GM11168 (cell line): ENCODE measurements around the gene GTSE1.

ENCODE experiments used
- in situ Hi-C: fragments of 300-500 bp; cut with MboI; formaldehyde crosslinking; loops from one replicate; pipeline ENCODE4 v1.12.0; 2022; ENCODE audit warnings: low sequenced_read_pairs; ENCODE audit not compliant: unreplicated experiment

GTSE1 gene

DNA sequence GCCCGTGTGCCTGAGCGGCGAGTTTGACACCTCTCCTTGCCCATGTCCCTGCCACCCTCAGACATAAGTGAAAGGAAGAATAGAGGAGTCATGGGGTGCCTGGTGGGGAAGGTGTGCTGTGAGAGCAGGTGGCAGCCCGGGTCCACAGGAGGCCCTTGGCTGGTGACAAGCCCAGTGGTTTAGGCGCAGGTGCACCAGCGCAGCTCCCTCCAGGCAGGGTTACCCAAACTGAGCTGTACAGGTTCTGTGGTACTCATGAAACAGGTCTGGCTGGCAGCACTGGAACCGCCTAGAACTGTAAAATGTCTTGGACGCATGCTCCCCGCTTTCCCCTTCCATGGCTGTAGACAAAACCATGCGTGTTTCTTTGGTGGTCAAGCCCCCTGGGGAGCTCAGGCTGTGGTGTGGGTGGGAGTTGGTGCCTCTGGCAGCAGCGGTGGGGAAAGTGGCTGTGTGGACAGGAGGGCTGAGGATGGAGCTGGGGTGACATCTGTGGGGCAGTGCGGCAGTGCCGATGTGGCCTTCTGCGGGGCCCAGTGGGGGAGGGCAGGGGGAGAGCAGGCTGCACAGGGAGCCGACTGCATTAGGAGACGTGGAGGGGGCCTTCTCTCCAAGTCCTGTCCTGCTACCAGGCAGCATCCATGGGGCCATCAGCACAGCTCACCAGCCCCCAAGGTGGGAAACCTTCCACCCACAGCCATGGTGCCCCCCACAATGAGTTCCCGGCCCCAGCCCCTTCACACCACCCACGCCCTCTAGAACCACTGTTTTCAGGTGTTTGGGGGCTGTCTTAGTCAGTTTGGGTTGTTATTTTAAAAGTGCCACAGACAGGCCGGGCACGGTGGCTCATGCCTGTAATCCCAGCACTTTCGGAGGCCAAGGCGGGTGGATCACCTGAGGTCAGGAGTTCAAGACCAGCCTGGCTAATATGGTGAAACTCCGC lies 5.6 kb upstream of the GTSE1 start:
- in situ Hi-C loops: no loop called here

GRCh38 chr22:46292173-46292572 lies 4.5 kb upstream of the GTSE1 start:
- in situ Hi-C loops: no loop called here

DNA sequence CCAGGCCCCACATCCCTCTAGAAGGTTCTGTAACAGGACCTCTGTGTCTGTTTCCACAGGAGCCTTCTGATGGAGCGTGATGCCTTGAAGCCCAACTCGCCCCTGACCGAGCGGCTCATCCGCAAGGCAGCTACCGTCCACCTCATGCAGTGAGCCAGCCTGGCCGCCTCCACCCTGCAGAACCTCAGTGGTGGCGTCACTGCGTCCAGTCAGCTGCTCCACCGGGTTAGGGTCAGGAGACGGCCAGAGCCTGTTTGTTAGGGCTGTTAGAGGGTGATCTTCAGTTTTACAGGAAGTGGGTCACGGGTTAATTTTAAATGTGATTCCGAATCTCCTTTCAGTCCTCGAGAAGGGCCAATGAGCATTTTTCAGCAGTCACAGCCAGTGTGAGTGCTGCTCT lies 3.9 kb upstream of the GTSE1 start:
- in situ Hi-C loops: no loop called here

- in situ Hi-C loops: no loop called here
These were observed 3.0 kb upstream of the GTSE1 start for GRCh38 chr22:46293577-46294260.

- in situ Hi-C loops: loop anchor here (5.0 kb wide), 1 partner anchor 162 kb away; no protein-coding TSS in a partner anchor
These were observed 1.9 kb upstream of the GTSE1 start for GRCh38 chr22:46294784-46295183.

DNA sequence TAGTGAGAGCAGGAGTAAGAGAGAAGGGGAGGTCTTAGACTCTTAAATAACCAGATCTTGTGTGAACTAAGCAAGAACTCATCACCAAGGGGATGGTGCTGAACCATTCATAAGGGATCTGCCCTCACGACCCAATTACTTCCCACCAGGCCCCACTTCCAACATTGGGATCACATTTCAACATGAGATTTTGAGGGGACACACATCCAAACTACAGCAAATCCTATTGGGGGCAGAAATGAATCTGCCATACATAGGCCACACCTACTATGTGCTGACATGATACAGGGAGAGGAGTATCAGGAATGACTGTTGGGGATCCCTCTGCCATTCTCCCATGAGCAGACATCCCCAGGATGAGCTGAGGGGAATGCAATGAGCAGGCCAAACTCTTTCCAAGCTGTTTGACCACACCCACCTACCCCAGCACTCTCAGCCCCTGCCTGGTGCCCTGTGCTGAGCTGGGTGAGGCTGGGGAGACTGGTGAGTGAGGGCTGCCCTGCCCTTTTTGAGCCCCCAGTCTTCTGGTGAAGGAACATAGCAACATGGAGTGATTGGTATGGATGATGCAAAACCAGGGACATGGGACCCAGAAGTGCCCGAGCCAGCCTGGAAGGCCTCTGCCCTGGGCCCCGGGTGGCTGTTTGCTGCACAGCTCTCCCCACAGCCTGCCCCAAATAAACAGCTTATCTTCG lies 1.2 kb upstream of the GTSE1 start:
- in situ Hi-C loops: loop anchor here (5.0 kb wide), 1 partner anchor 163 kb away; no protein-coding TSS in a partner anchor

GRCh38 chr22:46297151-46297812 lies 612 bp downstream of the GTSE1 start:
- in situ Hi-C loops: loop anchor here (5.0 kb wide), 1 partner anchor 165 kb away; no protein-coding TSS in a partner anchor

DNA sequence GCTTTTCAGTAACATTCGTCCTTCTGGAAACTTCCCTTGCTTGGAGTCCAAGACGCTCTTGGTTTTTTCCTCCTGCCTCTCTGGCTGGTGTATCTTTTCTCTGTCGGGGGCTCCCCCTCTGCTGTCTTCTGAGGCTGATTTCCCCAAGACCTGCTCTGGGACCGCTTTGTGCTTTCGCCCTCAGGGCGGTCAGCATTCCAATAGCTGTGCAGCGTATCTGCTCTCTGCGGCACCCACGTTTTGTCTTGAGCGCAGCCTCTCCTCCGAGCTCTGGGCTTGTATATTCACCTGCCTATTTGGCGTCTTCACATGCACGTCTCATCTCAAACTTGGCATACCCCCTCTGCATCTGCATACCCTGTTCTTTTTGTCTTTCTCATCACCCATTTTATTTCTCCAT lies 2.4 kb downstream of the GTSE1 start:
- in situ Hi-C loops: loop anchor here (5.0 kb wide), 1 partner anchor 167 kb away; no protein-coding TSS in a partner anchor

- in situ Hi-C loops: no loop called here
These were observed 3.8 kb downstream of the GTSE1 start for GRCh38 chr22:46300491-46300890.

- in situ Hi-C loops: no loop called here
These were observed 6.8 kb downstream of the GTSE1 start for GRCh38 chr22:46303347-46303965.

DNA sequence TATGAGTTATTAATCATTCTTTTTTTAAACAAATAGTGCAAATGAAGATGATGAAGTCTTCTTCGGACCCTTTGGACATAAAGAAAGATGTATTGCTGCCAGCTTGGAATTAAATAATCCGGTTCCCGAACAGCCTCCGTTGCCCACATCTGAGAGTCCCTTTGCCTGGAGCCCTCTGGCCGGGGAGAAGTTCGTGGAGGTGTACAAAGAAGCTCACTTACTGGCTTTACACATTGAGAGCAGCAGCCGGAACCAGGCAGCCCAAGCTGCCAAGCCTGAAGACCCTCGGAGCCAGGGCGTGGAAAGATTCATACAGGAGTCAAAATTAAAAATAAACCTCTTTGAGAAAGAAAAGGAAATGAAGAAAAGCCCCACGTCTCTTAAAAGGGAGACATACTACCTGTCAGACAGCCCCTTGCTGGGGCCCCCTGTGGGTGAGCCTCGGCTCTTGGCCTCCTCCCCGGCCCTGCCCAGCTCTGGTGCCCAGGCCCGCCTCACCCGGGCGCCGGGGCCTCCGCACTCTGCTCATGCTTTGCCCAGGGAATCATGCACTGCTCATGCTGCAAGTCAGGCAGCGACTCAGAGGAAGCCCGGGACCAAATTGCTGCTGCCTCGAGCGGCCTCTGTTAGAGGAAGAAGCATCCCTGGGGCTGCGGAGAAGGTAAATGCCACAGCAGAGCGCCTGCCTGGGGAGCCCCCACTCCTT lies 11.8 kb downstream of the GTSE1 start:
- in situ Hi-C loops: no loop called here

- in situ Hi-C loops: loop anchor here (10.0 kb wide), 1 partner anchor 305 kb away; no protein-coding TSS in a partner anchor
These were observed 12.9 kb downstream of the GTSE1 start for GRCh38 chr22:46309526-46310085.

GRCh38 chr22:46312056-46312455 lies 15.4 kb downstream of the GTSE1 start:
- in situ Hi-C loops: loop anchor here (10.0 kb wide), 1 partner anchor 307 kb away; no protein-coding TSS in a partner anchor

DNA sequence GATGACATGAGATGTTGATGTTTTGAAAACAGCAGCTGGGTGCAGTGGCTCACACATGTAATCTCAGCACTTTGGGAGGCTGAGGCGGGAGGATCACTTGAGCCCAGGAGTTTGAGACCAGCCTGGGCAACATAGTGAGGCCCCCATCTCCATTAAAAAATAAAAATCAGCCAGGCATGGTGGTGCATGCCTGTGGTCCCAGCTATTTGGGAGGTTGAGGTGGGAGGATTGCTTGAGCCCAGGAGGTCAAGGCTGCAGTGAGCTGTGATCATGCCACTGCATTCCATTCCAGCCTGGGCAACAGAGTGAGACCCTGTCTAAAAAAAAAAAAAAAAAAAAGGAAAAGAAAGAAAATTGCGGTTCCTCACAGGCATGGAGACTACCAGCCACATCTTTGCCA lies 16.2 kb downstream of the GTSE1 start:
- in situ Hi-C loops: loop anchor here (10.0 kb wide), 1 partner anchor 308 kb away; no protein-coding TSS in a partner anchor

- in situ Hi-C loops: loop anchor here (10.0 kb wide), 1 partner anchor 311 kb away; no protein-coding TSS in a partner anchor
These were observed 19.3 kb downstream of the GTSE1 start for GRCh38 chr22:46315976-46316375.

- in situ Hi-C loops: loop anchor here (10.0 kb wide), 1 partner anchor 313 kb away; no protein-coding TSS in a partner anchor
These were observed 21.0 kb downstream of the GTSE1 start for GRCh38 chr22:46317646-46318045.

DNA sequence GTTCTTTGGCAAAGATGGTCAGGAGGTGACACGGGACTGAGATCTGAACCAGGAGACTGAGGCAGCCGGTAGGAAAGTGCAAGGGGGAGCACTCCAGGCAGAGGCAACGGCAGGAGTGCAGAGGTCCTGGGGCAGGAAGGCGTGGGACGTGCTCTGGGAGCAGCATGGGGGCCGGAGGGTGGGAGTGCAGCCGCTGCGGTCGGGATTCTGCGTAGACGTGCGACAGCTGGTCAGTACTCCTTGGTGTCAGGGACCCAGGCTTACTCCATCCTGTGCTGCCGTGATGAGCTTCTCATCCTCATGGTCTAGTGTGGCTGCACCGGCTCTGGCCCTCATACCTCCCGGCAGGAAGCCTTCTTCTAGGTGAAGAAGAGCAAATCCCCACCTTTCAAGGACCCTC lies 21.9 kb downstream of the GTSE1 start:
- in situ Hi-C loops: loop anchor here (10.0 kb wide), 1 partner anchor 314 kb away; no protein-coding TSS in a partner anchor

GRCh38 chr22:46319319-46319718 lies 22.6 kb downstream of the GTSE1 start:
- in situ Hi-C loops: loop anchor here (10.0 kb wide), 1 partner anchor 315 kb away; no protein-coding TSS in a partner anchor
